Esophagus squamous epithelium (tissue), 5 donors: ENCODE measurements around the gene CNKSR3. TPM values are rescaled to one million over a fixed set of nuclear protein-coding genes. Genes with fewer than 3 reads are reported as not detected.

Source experiments
- DNase-seq: peaks from one replicate; lab custom pipeline; 2025; lab: John Stamatoyannopoulos, UW
- H3K27ac ChIP-seq, 4 donors: fragments of 200-600 bp; sonication (generic); one replicate each; pipeline ENCODE4 v1.5.1; 2016 to 2019; ENCODE audit warnings: mild to moderate bottlenecking in 1 of 4
- H3K27me3 ChIP-seq, 4 donors: fragments of 200-600 bp; sonication (generic); 1 replicate in 3 of 4; 2 replicates in 1 of 4; pipeline versions ENCODE4 v1.5.1 to v1.6.0; 2017 to 2021; ENCODE audit warnings: antibody characterized with exemption in 1 of 4
- H3K36me3 ChIP-seq, 3 donors: fragments of 200-600 bp; sonication (generic); one replicate each; pipeline ENCODE4 v1.5.1; 2016 to 2019
- H3K4me1 ChIP-seq, 3 donors: fragments of 200-600 bp; sonication (generic); one replicate each; pipeline ENCODE4 v1.5.1; 2017 to 2019
- H3K4me3 ChIP-seq, 4 donors: fragments of 200-600 bp; sonication (generic); 1 replicate in 3 of 4; 2 replicates in 1 of 4; pipeline ENCODE4 v1.5.1; 2016 to 2019; ENCODE audit warnings: mild to moderate bottlenecking in 2 of 4, moderate library complexity in 1 of 4
- H3K9me3 ChIP-seq, 3 donors: fragments of 200-600 bp; sonication (generic); one replicate each; pipeline ENCODE4 v1.5.1; 2016 to 2019
- POLR2A ChIP-seq, 4 donors: fragments of 450-650 bp; IDR thresholded peaks; one replicate each; pipeline ENCODE4 v1.6.1; 2017; ENCODE audit warnings: antibody characterized with exemption in 4 of 4, mild to moderate bottlenecking in 4 of 4, moderate library complexity in 3 of 4
- WGBS, 2 donors: methylation state at CpG; one replicate each; pipeline ENCODE4 v1.1.5; 2018; 5-methylcytosine and 5-hydroxymethylcytosine counted together
- intact Hi-C: fragments of 100-400 bp; cut with DNase I; formaldehyde crosslinking; loops from one replicate; pipeline ENCODE4 v1.15.0; 2022
- total RNA-seq, 4 donors: library from RNA; depleted of rRNA; stranded (reverse); fragments of >200 nt; gene quantifications; one replicate each; pipeline ENCODE4 v1.1.0, GENCODE V29; 2016
- TF ChIP-seq, protein P1 (sequence below), 6 experiments: fragments of 450-650 bp in 4 of 6; fragments of 200-600 bp in 2 of 6; sonication (generic) in 2 of 6; IDR thresholded peaks; one replicate each; pipeline ENCODE4 v1.5.1; 2016 to 2019; ENCODE audit warnings: antibody characterized with exemption in 6 of 6, mild to moderate bottlenecking in 4 of 6, moderate library complexity in 4 of 6
- donor health status: DM: yes; HTN: yes; CAD: no.

CNKSR3 gene
- total RNA-seq, 4 donors from 2014 or later = 10.2 to 18.8 (median 13.8) TPM

DNA sequence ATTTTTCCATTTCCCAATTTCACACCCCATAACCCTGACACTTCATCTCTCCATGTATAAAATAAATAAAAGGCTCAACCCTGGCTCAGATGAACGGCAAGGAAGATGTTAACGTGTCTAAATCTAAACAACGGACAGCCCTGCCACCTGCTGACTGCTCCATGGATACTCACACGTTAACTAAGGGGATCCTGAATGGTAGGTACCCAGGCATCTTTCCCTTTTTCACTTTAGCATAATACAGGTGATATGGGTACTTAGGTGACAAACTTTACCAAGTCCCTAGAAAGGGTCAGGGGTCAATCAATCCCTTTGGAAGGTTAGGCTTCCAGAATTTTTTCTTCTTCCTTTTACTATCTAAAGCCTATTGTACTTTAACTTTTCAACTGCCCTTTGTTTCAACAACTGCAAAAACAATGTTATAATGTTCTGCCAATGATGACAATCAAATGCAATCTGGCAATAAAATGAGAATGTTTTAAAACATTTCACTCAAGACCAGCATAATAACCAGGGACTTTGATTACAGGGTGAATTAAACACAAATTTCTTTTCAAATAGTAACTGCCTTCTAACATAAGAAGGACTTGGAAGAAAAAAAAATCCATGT is 101.5 kb downstream of the CNKSR3 start:
- Histone ChIP-seq H3K4me1 (peaks cover 20 to 54% (median 25%) of the 10 kb centered on the region in 3 donors), H3K4me3 (no peak overlapping the region), H3K27ac (peak overlapping the region in 2 of 4 donors; percentile 86 to 89), H3K36me3 (peaks cover 0 to 60% (median 7%) of the 10 kb centered on the region in 3 donors), H3K27me3 (no peaks in the 10 kb centered on the region), H3K9me3 (no peaks in the 10 kb centered on the region)
- WGBS, 2 donors = 29 to 39% methylated on average over 4 of the region's 4 CpGs
- intact Hi-C loops = no loop called here
- TF ChIP-seq POLR2A (IDR thresholded peaks at IDR 0.05) = no peak
- TF ChIP-seq, protein P1, sequence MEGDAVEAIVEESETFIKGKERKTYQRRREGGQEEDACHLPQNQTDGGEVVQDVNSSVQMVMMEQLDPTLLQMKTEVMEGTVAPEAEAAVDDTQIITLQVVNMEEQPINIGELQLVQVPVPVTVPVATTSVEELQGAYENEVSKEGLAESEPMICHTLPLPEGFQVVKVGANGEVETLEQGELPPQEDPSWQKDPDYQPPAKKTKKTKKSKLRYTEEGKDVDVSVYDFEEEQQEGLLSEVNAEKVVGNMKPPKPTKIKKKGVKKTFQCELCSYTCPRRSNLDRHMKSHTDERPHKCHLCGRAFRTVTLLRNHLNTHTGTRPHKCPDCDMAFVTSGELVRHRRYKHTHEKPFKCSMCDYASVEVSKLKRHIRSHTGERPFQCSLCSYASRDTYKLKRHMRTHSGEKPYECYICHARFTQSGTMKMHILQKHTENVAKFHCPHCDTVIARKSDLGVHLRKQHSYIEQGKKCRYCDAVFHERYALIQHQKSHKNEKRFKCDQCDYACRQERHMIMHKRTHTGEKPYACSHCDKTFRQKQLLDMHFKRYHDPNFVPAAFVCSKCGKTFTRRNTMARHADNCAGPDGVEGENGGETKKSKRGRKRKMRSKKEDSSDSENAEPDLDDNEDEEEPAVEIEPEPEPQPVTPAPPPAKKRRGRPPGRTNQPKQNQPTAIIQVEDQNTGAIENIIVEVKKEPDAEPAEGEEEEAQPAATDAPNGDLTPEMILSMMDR (IDR thresholded peaks at IDR 0.05) = peak in 3 of 6 experiments; percentile 14 to 44 (median 39)
- no peak for DNase-seq

- Histone ChIP-seq H3K27me3 (no peaks in the 10 kb centered on the region), H3K4me1 (peaks cover 20 to 63% (median 30%) of the 10 kb centered on the region in 3 donors), H3K4me3 (no peak overlapping the region), H3K36me3 (peaks cover 0 to 53% (median 0%) of the 10 kb centered on the region in 3 donors), H3K27ac (no peak overlapping the region), H3K9me3 (no peaks in the 10 kb centered on the region)
- intact Hi-C loops = no loop called here
- no peak for DNase-seq
- 93 to 96% methylated on average over 5 of the region's 5 CpGs for WGBS, 2 donors
- TF ChIP-seq, protein P1 (IDR thresholded peaks at IDR 0.05) = no peak
- TF ChIP-seq POLR2A (IDR thresholded peaks at IDR 0.05) = no peak
Observed at GRCh38 chr6:154407440-154407839, 103.0 kb downstream of the CNKSR3 start.

DNA sequence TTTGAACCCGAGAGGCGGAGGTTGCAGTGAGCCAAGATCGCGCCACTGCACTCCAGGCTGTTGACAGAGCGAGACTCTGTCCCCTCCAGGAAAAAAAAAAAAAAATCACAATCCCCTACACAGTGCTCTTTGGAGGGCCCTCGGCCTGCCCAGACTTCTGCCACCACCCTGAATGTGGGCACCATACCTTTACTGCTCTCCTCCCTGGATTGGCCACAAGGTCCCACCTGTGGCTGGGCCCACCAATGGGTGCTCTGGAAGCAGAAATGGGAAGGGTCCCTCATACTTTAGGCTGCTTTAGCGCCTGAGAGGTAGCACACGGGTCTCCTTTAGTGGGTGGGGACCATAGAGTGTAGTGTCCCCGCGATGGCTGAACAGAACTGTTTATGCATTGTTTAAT is 103.6 kb downstream of the CNKSR3 start:
- Histone ChIP-seq H3K27me3 (no peaks in the 10 kb centered on the region), H3K27ac (no peak overlapping the region), H3K4me1 (peaks cover 18 to 60% (median 30%) of the 10 kb centered on the region in 3 donors), H3K4me3 (no peak overlapping the region), H3K36me3 (peaks cover 0 to 53% (median 0%) of the 10 kb centered on the region in 3 donors), H3K9me3 (no peaks in the 10 kb centered on the region)
- TF ChIP-seq, protein P1 (IDR thresholded peaks at IDR 0.05) = no peak
- no peak for TF ChIP-seq POLR2A (IDR thresholded peaks at IDR 0.05)
- WGBS, 2 donors = 80 to 99% methylated on average over 4 to 10 of the region's 10 CpGs
- no peak for DNase-seq
- intact Hi-C loops = no loop called here

DNA sequence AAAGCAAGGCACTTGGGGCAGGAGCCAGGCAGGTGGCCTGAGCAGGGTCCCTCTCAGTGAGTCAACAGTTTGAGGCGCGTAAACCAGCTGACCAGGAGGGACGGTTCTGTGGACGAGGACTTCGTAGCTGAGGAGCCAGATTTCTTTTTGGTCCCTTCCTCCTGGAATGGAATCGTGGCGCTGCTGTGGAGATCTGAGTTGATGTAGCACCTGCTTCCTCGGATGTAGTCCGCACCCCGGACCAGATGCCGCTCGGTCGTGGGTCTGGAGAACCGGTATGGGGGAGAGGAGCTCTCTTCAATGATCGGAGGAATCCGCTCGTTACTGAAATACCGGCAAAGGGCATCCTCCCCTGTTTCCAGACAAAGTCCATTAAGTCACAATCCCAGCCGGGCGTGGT is 104.2 kb downstream of the CNKSR3 start:
- intact Hi-C loops = no loop called here

More for the DNA sequence above, 104.2 kb downstream of the CNKSR3 start:
- 89 to 95% methylated on average over 17 to 19 of the region's 20 CpGs for WGBS, 2 donors
- peaks cover 13 to 60% (median 25%) of the 10 kb centered on the region in 3 donors for H3K4me1 ChIP-seq
- TF ChIP-seq, protein P1 (IDR thresholded peaks at IDR 0.05) = no peak
- no peak overlapping the region for H3K27ac ChIP-seq
- no peaks in the 10 kb centered on the region for H3K27me3 ChIP-seq
- H3K4me3 ChIP-seq = no peak overlapping the region
- H3K36me3 ChIP-seq = peaks cover 0 to 57% (median 0%) of the 10 kb centered on the region in 3 donors
- DNase-seq = no peak
- H3K9me3 ChIP-seq = no peaks in the 10 kb centered on the region
